Smooth muscle cell of the brain vasculature (primary cell): ENCODE data around the gene RHCE.
"Not testable (repeated sequence)": the region's sequence is repeated elsewhere in the genome, so short reads cannot be mapped to it uniquely, and the experiment has no call there.

Experiments used
- DNase-seq: peaks from one replicate; pipeline ENCODE4 v3.0.0-alpha.2; 2012; ENCODE audit warnings: low read depth, low spot score

The RHCE gene

GRCh38 chr1:25398079-25398478 is 22.5 kb downstream of the RHCE start:
- not testable (repeated sequence) for DNase-seq

- DNase-seq: not testable (repeated sequence)
These were observed 23.1 kb downstream of the RHCE start for GRCh38 chr1:25397549-25397948.

GRCh38 chr1:25392841-25393240 is 27.8 kb downstream of the RHCE start:
- no peak for DNase-seq

GRCh38 chr1:25389721-25390120 is 30.9 kb downstream of the RHCE start:
- DNase-seq: not testable (repeated sequence)

DNA sequence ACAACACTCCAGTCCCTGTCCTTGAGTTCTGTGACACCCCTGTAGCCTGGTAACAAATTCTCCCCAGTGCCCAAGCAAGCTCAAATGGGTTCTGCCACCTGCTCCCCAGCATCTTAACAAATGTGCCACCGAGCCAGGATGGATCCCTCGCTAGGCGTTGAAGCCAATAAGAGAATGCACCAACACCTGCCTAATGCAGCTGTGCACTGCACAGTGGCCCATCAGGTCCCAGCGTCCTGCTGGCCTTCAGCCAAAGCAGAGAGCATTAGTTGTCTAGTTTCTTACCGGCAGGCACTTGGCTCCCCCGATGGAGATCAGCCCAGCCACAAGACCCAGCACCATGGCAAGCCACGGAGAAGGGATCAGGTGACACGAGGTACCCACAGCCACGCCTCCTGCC is 31.9 kb downstream of the RHCE start:
- DNase-seq: not testable (repeated sequence)

DNA sequence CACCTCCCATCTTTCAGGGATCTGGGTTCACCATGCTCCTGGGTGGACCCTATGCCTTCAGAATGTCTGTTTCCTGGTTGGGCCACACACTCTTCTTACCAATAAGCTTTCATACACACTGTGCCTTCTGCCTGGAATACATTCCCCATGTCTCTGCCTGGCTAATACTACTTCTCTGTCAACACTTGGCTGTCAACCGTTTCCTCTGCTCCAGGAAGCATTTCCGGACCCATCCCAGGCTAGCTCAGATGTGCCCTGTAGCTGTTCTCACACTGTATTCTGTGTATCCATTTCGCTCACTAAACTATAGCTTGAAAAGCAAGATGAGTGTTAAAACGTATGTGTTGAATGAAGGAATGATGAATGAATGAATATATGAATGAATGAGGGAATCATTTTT is 33.5 kb downstream of the RHCE start:
- DNase-seq: not testable (repeated sequence)

GRCh38 chr1:25383875-25384274 is 36.8 kb downstream of the RHCE start:
- not testable (repeated sequence) for DNase-seq

DNA sequence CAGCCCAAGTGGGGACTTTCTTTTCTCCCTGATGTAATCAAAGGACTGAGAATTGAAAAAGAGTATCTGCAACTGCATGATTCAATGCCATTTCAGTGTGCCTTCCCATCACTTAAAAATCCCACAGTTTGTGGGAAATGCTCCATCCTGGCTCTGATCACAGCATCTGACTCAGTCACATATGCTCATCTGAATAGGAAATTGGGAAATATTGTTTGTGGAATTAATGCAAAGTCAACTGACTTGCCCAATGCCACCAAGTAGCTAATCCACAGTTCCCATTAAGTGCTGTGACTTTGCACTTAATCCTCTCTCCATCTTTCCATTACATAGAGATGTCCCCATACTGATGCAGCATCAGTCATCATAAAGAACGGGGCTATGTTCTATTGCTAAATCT is 37.5 kb downstream of the RHCE start:
- not testable (repeated sequence) for DNase-seq

- not testable (repeated sequence) for DNase-seq
These were observed 38.1 kb downstream of the RHCE start for GRCh38 chr1:25382543-25382942.

- not testable (repeated sequence) for DNase-seq
These were observed 42.3 kb downstream of the RHCE start for GRCh38 chr1:25378367-25378766.

DNA sequence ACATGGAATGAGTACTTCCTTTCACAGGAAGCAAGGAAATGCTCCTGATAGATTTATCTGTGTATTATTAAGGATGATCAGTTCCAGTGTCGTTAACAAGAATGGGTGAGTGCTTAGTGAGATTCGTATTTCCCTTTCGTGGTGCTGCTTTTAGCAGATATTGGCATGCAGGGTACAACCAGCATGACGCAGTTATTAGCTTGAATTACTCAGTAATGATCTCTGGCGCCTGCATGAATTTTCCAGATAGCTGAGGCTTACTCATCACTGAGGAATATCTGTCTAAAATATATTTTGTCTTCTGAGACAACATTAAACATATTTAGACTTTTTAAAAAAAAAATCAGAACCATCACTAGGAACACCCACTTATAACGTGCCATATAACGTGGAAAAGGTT is 48.9 kb downstream of the RHCE start:
- DNase-seq: not testable (repeated sequence)

GRCh38 chr1:25369691-25370271 is 50.8 kb downstream of the RHCE start:
- not testable (repeated sequence) for DNase-seq

DNA sequence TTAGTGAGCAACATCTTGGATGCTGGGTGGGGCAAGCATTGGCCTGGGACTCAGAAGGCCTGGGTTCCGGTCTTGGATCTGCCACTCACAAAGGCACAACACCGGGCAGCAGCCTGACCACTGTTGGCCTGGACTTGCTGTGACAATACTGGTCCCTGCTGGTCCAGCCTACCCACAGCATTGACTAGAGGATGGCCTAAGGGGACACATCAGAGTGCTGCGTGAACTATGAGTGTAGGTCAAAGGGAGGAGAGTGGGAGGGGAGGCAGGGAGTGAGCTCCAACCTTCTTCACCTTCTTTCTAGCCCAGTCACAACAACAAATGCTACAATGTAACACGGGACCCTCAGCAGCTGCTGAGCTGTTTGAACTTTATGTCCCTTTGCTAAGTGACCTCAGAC is 51.4 kb downstream of the RHCE start:
- DNase-seq: no peak

DNA sequence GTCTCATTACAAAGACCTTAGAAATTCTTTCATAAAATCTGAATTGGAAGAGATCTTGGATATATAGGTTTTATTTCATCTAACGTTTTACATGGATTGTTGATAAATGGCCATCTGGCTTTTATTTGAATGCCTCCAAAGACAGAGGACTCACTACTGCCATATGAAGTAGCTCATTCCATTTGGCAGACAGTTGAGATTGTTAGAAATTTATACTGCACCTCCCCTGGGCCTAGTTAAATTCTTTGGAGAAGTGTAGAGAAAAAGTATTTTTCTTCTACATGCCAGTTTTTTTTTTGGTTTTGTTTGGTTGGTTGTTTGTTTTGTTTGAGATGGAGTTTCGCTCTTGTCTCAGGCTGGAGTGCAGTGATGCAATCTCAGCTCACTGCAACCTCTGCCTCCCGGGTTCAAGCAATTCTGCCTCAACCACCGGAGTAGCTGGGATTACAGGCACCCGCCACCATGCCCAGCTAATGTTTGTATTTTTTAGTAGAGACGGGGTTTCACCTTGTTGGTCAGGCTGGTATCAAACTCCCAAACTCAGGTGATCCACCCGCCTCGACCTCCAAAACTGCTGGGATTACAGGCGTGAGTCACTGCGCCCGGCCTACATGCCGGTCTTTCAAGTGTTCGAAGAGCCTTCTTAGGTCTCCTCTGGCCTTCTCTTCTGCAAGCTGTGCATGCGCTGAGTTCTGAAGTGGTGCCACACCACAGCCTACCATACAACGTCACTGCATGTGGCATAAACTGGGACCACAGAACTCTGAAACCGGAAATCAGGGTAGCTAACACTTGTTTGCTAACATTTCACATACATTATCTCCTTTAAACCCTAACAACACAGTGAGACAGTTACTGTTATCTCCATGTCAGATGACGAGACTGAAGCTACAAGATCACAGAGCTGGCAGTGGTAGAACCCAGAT is 57.7 kb downstream of the RHCE start:
- DNase-seq: not testable (repeated sequence)

- no peak for DNase-seq
These were observed 58.7 kb downstream of the RHCE start for GRCh38 chr1:25361901-25362300.

DNA sequence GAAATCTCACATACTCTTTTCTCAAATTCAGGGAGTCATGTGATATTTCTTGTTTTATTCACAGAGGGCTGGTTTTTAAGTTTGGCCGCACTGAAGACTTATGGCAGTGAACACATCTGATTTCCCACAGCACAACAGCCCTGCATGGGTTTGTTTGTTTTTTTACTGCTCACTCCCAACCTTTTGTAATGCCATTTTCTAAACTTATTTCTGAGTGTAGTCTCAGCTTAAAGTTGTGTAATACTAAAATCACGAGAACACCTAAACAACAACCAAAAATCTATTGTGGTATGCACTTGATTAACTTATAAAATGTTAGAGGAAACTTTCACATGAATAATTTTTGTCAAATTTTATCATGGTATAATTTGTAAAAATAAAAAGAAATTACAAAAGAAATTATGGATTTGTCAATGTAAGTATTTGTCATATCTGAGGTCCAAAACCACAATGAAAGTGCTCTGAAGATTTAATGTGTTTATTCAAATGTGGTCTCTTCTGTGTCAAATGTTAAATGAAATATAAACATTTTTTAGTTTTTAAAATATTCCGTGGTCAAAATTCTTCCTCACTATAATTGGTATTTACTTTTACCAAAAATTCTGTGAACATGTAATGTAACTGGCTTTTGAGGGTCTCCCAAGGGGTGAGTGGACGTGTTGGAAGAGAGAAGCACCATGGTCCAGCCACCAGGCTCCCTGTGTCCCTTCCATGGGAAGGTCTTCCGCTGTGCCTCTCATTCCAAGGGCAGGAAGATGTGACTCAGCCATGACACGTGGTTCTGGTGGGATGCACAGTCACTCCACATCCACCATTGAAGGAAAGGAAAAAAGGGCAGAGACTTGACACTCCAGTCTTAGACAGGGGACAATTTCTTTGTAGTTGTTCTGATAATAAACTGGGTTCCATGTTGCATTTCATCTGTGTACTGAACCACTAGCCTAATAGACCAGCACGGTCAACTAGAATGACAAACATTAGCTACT is 59.7 kb downstream of the RHCE start:
- DNase-seq: no peak

DNA sequence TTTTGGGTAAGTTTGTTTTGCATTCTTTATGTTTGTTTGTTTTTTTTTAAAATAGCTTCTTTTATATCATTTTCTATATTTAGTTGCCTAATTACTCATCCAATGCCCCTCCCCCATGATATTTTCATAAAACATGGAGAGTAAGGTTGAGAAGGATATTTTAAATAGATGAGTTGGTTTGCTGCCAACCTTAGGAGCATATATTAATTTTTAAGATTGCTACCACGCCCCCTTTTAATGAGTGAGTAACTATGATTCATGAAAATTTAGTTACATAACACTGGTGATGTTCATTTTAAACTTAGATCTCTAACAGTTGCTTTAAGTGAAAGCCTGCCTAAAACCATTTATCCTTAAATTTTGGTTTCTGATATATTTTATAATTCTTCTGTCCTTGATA is 63.8 kb downstream of the RHCE start:
- DNase-seq: no peak

- DNase-seq: no peak
These were observed 64.2 kb downstream of the RHCE start for GRCh38 chr1:25356441-25356840.

- DNase-seq: no peak
These were observed 64.7 kb downstream of the RHCE start for GRCh38 chr1:25355841-25356395.

DNA sequence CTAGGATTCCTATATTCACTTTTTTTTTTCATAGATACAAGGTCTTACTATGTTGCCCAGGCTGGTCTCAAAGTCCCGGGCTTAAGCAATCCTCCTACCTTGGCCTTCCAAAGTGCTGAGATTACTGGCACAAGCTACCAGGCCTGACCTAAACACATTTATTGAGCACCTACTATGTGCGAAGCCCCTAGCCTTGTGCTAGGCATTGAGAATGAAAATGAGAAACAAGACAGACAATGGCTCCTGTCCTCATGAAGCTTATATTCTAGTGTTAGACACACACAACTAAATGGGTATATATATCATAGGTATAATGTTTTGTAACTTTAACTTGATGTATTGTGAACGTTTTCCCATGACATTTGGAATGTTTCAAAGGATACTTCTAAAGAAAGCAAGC is 71.0 kb downstream of the RHCE start:
- no peak for DNase-seq

DNA sequence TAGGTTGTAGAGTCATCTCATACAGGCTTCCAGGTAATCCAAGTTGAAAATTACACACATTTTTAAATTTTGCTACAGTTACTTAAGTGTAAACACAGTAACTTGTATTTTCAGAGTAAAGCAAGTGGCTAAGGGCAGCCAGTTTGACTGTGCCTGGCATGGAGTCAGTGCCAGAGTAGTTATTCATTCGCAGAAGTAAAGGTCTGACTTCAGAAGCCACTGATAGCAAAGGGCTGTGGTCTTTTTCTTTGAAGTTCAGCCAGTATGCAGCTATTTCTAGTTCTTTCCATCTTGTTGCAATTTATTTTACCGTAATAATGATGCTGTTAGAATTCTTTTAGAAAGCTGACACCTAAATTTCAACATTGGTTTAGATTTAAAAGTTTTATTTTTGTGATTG is 73.1 kb downstream of the RHCE start:
- no peak for DNase-seq
